ENCODE measurements around the gene CAPN9.

CAPN9 gene

GRCh38 chr1:230808281-230808872 lies 61.2 kb downstream of the CAPN9 start:
- TF ChIP-seq ZNF8 (CRISPR knock-in tag; IDR thresholded peaks at IDR 0.05): no peak
- TF ChIP-seq, protein P1, sequence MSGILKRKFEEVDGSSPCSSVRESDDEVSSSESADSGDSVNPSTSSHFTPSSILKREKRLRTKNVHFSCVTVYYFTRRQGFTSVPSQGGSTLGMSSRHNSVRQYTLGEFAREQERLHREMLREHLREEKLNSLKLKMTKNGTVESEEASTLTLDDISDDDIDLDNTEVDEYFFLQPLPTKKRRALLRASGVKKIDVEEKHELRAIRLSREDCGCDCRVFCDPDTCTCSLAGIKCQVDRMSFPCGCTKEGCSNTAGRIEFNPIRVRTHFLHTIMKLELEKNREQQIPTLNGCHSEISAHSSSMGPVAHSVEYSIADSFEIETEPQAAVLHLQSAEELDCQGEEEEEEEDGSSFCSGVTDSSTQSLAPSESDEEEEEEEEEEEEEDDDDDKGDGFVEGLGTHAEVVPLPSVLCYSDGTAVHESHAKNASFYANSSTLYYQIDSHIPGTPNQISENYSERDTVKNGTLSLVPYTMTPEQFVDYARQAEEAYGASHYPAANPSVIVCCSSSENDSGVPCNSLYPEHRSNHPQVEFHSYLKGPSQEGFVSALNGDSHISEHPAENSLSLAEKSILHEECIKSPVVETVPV (CRISPR knock-in tag; IDR thresholded peaks at IDR 0.05): no peak
- TF ChIP-seq, protein P2, sequence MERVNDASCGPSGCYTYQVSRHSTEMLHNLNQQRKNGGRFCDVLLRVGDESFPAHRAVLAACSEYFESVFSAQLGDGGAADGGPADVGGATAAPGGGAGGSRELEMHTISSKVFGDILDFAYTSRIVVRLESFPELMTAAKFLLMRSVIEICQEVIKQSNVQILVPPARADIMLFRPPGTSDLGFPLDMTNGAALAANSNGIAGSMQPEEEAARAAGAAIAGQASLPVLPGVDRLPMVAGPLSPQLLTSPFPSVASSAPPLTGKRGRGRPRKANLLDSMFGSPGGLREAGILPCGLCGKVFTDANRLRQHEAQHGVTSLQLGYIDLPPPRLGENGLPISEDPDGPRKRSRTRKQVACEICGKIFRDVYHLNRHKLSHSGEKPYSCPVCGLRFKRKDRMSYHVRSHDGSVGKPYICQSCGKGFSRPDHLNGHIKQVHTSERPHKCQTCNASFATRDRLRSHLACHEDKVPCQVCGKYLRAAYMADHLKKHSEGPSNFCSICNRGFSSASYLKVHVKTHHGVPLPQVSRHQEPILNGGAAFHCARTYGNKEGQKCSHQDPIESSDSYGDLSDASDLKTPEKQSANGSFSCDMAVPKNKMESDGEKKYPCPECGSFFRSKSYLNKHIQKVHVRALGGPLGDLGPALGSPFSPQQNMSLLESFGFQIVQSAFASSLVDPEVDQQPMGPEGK (CRISPR knock-in tag; IDR thresholded peaks at IDR 0.05; ENCODE audit: borderline replicate concordance): no peak
- TF ChIP-seq, protein P3, sequence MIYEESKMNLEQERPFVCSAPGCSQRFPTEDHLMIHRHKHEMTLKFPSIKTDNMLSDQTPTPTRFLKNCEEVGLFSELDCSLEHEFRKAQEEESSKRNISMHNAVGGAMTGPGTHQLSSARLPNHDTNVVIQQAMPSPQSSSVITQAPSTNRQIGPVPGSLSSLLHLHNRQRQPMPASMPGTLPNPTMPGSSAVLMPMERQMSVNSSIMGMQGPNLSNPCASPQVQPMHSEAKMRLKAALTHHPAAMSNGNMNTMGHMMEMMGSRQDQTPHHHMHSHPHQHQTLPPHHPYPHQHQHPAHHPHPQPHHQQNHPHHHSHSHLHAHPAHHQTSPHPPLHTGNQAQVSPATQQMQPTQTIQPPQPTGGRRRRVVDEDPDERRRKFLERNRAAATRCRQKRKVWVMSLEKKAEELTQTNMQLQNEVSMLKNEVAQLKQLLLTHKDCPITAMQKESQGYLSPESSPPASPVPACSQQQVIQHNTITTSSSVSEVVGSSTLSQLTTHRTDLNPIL (CRISPR knock-in tag; IDR thresholded peaks at IDR 0.05; ENCODE audit: low read depth): no peak
- TF ChIP-seq RARB (CRISPR knock-in tag; IDR thresholded peaks at IDR 0.05): no peak
- no peak for TF ChIP-seq ZNF70 (CRISPR knock-in tag; IDR thresholded peaks at IDR 0.05)
- TF ChIP-seq SNAI2 (CRISPR knock-in tag; IDR thresholded peaks at IDR 0.05): no peak
- no peak for TF ChIP-seq CSDC2 (CRISPR knock-in tag; IDR thresholded peaks at IDR 0.05)
- no peak for TF ChIP-seq GLIS3 (CRISPR knock-in tag; IDR thresholded peaks at IDR 0.05)
- TF ChIP-seq PPARA (CRISPR knock-in tag; IDR thresholded peaks at IDR 0.05; ENCODE audit: borderline replicate concordance): no peak
- TF ChIP-seq, protein P4, sequence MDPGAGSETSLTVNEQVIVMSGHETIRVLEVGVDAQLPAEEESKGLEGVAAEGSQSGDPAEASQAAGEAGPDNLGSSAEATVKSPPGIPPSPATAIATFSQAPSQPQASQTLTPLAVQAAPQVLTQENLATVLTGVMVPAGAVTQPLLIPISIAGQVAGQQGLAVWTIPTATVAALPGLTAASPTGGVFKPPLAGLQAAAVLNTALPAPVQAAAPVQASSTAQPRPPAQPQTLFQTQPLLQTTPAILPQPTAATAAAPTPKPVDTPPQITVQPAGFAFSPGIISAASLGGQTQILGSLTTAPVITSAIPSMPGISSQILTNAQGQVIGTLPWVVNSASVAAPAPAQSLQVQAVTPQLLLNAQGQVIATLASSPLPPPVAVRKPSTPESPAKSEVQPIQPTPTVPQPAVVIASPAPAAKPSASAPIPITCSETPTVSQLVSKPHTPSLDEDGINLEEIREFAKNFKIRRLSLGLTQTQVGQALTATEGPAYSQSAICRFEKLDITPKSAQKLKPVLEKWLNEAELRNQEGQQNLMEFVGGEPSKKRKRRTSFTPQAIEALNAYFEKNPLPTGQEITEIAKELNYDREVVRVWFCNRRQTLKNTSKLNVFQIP (CRISPR knock-in tag; IDR thresholded peaks at IDR 0.05; ENCODE audit: borderline replicate concordance, low read depth): no peak
- TF ChIP-seq ZFP3 (CRISPR knock-in tag; IDR thresholded peaks at IDR 0.05): no peak
- ATAC-seq: peak; percentile 63; the same call in 2 of the 3 replicates

GRCh38 chr1:230809256-230809990 lies 62.2 kb downstream of the CAPN9 start:
- no peak for ATAC-seq
- TF ChIP-seq, protein P3 (CRISPR knock-in tag; IDR thresholded peaks at IDR 0.05; ENCODE audit: low read depth): no peak
- no peak for TF ChIP-seq ZNF8 (CRISPR knock-in tag; IDR thresholded peaks at IDR 0.05)
- no peak for TF ChIP-seq GLIS3 (CRISPR knock-in tag; IDR thresholded peaks at IDR 0.05)
- no peak for TF ChIP-seq CSDC2 (CRISPR knock-in tag; IDR thresholded peaks at IDR 0.05)

GRCh38 chr1:230812568-230812967 lies 65.4 kb downstream of the CAPN9 start:
- TF ChIP-seq, protein P2 (CRISPR knock-in tag; IDR thresholded peaks at IDR 0.05; ENCODE audit: borderline replicate concordance): no peak
- TF ChIP-seq BACH2 (CRISPR knock-in tag; IDR thresholded peaks at IDR 0.05; ENCODE audit: borderline replicate concordance) (no peak), RARB (CRISPR knock-in tag; IDR thresholded peaks at IDR 0.05) (no peak), ZNF70 (CRISPR knock-in tag; IDR thresholded peaks at IDR 0.05) (no peak), ZNF565 (CRISPR knock-in tag; conservative IDR thresholded peaks at IDR 0.05; ENCODE audit: low read depth) (no peak), CSDC2 (CRISPR knock-in tag; IDR thresholded peaks at IDR 0.05) (no peak), ZFP30 (CRISPR knock-in tag; IDR thresholded peaks at IDR 0.05) (no peak), ESRRG (CRISPR knock-in tag; IDR thresholded peaks at IDR 0.05) (no peak), ARNTL (CRISPR knock-in tag; IDR thresholded peaks at IDR 0.05; ENCODE audit: borderline replicate concordance, low read depth) (no peak), ISL1 (CRISPR knock-in tag; IDR thresholded peaks at IDR 0.05) (no peak), PPARA (CRISPR knock-in tag; IDR thresholded peaks at IDR 0.05; ENCODE audit: borderline replicate concordance) (no peak), ZFP3 (CRISPR knock-in tag; IDR thresholded peaks at IDR 0.05) (no peak), TCF4 (CRISPR knock-in tag; IDR thresholded peaks at IDR 0.05; ENCODE audit: borderline replicate concordance) (no peak)
- TF ChIP-seq, protein P3 (CRISPR knock-in tag; IDR thresholded peaks at IDR 0.05; ENCODE audit: low read depth): no peak
- ATAC-seq: no peak
